DMS153 treated with DMSO at 0.1 percent for 48 hours (cell line): Measurements from ENCODE around the gene FADS2.

Experiments used
- DNase-seq: peaks from one replicate; lab custom pipeline; 2025; ENCODE audit not compliant: unreplicated experiment; lab: John Stamatoyannopoulos, UW

The FADS2 gene

DNA sequence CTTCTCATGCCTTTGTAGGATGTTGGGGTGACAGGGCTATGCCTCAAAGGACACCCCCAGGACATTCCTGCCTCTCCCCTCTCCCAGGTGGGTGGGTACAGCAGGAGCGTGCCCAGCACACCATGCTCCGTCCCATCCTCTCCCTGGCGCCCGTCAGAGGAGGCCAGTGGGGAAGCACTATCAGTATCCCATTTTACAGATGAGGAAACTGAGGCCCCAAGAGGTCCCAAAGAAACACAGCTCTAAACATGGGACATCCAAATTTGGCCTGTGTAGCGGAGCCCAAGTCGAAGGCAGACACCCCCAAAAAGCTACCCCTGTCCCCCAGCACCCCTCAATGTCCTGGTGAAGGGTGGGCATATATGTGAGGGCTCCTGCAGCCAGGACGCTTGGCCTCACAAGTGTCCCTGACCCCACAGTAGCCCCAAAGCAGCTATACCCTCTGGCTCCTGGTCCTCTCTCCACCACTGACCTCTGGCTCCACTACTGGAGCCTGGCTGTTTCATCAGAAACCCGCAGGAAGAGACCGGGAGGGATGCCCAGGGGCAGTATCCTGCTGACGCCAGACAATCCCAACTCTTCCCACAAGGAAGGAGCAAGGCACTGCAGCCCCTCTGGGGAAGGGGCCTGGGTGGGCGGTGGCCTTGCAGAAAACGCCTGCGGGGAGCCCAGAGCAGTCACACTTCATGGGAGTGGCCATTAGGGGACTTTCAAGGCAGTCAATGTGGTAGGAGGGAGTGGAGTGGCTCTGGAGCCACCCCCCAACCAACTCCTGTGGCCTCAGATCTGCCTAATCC is 57.9 kb downstream of the FADS2 start:
- no peak for DNase-seq

DNA sequence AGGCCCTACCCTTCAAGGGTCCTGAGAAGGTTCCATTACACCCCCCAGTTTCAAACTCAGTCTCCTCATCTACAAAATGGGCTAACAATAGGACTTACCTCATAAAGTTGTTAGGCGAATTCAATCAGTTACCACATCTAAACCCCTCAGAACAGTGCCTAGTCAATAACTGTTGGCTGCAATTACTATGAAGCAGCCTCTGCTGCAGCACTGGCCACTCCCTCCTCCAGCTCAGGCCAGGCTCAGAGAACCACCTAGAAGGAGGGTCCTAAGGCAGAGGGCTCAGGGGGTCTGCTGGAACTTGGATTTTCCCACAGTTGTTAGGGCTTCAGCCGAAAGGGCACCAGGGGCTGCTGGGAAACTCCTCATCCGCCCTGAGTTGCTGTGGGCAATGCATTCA is 58.5 kb downstream of the FADS2 start:
- DNase-seq: no peak

DNA sequence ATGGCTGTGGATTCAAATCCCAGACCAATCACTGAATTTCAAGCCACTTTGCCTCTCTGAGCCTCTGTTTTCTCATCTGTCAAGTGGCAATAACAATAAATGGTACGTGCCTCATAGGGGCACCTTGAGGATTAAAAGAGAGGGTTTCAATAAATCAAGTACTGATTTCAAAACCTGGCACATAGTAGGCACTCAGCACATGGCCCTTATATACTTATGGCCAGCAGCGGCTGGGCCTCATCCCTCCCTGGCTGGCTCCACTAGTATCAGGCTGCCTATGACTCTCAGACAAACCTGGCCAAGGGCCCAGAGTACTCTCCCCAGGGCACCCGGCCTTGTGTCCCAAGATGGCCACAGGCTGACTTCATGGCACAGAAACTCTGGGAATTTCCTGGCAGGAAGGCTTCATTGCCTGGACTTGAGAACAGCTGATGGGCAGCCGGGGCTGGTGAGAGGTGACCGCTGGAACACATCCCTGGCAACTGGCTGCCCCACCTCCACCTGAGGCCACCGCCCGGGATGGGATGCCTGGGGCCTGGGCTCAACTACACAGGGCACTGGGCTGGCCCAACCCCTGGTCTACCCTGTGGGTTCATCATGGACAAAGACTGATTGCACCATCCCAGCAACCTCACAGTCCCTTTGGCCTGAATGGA is 59.9 kb downstream of the FADS2 start:
- no peak for DNase-seq

DNA sequence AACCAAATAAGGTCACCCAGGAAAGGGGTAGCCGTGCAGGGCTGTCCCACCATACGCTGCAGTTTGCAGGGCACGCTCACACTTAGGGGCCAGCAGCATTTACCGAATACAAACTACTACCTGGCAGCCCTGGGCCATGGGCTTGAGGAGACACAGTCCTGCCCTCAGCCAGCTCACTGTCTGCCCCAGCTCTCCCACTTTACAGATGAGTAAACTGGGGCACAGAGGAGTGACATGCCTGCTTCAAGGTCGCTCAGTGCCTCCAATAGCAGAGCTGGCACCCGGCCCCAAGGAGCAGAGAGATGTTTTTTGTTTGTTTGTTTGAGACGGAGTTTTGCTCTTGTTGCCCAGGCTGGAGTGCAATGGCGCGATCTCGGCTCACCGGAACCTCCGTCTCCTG is 60.5 kb downstream of the FADS2 start:
- DNase-seq: no peak

DNA sequence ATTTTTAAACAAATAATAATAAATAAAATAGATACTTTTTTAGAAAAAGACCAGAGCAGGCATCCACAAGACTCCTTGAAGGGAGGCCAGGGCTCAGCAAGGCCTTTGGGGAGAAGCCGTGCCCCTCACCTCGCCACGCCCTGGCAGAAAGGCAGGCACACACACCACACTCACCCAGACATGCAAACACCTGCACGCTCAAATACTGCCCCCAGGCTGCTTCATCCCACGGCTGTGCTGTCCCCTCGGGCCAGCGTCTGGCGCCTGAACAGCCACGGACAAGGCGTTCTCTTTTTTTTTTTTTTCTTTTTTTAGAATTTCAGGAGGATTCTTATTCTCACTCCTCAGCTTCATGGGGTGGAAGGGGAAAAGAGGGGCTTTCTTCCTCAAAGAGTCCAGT is 61.7 kb downstream of the FADS2 start:
- no peak for DNase-seq

DNA sequence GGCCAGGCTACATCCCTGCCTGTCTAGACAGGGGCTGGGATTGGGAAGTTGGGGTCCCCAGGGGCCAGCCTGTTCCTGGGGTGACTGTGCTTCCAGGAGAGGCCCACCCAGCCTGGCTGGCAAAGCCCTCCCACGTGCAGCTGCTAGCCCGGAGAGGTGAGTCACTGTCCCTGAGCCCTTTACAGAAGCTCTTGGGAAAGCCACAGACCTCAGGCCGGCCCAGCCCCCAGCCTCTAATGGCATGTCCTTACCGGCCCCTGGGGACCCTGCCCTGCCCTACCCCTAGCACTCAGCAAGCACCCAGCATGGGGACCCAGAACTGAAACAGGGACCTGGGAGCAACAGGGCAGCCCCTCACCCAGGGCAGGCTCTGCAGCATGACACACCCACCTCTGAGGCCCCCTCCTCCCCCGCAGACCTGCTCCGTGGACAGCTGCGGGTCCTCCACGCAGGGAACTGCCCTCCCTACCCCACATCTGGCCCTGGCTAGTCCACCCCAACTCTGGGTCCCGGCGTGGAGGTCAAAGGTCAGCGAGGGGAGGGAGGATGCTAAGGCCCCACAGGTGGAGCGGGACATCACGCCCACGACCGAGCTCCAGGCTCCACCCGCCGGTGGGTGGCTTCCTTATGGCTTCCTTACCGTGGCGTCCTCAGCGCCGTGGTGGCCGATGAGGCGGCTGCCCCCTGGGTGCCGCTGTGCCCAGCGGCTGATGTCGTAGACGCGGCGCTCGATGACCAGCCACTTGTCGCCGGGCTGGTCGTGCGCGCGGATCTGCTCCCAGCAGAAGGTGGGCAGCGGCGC is 62.6 kb downstream of the FADS2 start:
- DNase-seq: no peak

DNA sequence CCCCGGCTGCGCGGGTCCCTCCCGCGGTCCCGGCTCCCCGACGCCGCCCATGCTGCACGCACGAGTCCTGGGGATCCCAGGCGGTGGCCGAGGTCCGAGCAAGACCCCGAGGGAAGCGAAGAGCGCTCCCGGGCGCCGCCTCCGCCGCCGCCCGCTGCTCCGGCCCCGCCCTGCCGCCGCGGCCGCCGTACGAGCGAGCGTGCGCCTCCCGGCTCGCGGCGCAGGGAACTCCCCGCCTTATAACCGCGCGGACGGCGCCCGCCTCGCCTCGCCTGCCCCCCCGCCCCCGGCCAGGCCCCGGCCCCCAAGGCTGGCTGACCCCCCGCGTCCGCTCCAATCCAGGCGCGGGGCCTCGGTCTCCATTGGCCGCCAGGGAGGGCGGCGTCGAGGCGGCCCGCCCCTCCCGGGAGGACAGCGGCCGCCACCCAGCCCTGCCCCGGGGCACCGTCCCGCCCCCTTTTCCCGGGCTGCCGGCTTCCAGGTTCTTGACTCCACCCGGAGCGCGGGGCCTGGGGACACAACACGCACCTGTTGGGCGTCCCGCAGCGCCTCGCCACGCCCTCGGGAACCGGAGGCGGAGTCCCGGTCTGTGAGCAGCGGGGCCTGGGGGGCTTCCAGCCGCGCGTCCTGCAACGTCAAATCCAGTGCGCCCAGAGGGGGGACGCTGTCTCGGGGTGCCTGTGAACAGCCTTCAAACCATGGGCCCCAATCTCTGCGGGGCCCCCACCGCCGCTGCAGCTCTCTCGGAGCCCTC is 63.4 kb downstream of the FADS2 start, which contains the start of gene FADS3:
TSS of gene FADS3 (minus strand) at position 215 of the 754 bp plus-strand sequence. CDS start at position 51, 164 bp downstream.
- DNase-seq: peak; percentile 40

DNA sequence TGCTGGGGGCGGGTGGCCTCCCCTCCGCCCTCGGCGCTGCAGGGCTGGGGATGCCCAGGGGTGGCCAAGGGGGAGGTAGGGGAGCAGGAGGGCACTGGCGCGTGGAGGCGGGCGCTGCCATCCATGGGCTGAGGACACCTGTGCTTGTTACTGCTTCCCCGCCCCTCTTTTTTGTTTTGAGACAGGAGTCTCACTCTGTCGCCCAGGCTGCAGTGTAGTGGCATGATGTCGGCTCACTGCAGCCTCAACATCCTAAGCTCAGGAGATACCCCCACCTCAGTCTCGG is 63.9 kb downstream of the FADS2 start:
- no peak for DNase-seq

DNA sequence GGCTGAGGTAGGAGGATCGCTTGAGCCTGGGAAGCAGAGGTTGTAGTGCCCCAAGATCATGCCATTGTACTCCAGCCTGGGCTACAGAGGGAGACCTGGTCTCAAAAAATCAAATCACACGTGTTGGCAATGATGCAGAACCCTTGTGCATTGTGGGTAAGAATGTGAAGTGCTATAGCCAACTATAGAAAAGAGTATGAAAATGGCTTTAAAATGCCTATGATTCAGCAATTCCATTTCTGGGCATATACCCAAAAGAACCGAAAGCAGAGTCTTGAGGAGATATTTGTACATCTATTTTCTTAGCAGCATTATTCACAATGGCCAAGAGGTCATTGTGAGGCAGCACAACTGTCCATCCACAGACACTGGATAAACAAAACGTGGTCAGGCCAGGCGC is 65.9 kb downstream of the FADS2 start:
- no peak for DNase-seq

DNA sequence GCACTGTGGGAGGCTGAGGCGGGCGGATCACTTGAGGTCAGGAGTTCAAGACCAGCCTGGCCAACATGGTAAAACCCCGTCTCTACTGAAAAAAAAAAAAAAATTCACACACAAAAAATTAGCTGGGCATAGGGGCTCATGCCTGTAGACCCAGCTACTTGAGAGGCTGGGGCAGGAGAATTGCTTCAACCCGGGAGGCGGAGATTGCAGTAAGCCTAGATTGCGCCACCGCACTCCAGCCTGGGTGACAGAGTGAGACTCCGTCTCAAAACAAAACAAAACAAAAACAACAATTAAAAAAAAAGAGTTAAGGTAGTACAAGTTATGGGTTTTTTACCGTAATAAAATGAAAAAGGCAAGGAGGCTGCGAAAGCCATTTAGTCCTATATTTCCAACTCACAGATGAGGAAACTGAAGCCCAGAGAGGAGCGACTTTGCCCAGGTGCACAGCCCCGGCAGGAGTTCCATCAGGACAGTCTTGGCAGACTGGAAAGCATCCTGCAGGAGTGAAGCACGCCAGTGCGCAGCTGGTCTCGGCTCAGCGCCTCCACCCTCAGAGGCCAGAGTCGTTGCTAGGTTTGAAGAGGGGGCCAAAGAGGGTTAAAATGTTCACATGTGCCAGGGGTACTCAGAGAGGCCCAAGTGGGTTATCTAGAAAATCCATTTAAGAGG is 67.1 kb downstream of the FADS2 start:
- no peak for DNase-seq

DNA sequence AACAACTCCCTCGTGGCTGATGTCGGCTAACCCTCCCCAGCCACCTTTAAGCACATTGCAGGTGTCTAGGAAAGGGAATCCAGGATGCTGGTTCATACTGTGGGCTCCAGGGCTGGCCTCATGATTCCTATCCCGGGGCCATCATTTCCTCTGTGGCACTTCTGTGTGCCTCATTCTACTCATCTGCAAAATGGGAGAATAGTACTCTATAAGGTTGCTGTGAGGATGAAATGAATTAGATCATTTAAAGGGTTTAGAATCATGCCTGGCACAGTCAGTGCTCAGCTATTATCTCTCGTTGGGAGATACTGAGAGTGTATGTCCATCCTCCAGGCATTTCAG is 67.6 kb downstream of the FADS2 start:
- no peak for DNase-seq

DNA sequence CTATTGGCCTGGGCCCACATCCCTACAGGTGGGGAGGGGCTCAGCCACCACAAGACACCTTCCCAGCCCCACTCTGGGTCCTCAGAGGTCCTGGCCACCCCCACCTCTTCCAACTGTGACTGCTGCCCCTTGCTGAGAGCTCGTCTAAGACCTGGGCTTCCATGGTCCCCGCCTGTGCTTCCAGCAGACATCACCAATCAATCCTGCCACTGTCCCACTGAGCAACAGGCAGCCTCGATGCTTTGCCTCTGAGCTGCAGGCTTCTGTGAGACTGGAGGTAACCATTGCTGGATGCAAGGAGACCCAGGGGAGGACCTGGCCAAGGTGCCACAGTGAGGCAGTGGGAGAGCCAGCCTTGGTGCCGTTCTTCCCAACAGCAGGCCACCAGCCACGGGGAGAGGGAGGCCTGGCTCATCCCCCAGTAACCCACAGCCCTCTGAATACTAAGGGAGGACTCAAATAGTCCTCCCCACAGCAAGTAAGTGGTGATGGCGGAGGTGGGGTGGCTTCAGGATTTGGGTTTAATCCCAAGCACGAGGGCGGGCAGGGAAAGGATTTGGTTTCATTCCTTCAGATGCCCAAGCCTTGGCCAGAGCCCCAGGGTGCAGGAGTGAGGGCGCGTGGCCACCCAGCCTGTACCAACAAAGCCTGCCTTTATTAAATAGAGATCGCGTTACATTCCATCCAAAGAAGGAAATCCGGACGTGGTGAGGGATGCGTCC is 68.7 kb downstream of the FADS2 start:
- no peak for DNase-seq

DNA sequence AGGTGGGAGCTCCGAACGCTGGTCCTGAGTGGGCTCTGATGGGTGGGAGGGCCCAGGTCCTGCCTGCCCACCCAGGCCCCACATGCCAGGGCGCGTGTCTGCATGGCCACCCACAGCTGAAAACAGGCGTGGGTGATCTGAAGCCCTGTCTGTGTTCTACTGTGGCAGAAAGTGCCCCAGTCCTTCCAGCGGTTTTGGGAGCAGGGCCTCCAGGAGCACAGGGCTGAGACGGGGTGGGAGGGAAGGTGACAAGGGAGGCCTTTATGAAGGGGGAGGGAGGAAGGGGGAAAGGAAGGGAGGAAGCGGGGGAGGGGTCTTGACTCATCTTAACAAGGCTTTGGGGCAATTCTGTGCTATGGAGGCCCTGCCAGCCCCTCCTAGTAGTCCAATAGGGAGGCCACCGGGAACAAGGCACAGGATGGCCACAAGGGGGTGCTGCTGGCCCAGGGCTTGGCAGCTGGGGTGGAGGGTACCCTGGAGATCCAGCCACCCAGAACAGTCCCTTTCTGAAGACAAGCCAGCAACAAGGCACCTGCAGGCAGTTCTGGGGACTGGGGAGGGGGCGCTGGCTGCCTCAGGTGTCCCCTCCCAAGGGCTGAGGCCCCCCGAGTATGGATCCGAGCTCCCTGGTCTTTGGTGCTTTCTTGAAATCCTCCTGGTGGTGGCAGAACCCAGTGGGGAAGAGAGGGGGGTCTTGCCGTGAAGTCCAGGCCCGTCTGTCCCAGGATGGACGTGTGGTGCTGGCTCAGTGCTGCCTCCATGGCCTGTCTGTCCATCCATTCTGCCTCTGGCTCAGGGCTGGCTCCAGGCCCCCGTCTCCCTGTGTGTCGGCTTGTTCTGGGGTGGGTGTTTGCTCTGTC is 69.5 kb downstream of the FADS2 start:
- DNase-seq: peak; percentile 37

DNA sequence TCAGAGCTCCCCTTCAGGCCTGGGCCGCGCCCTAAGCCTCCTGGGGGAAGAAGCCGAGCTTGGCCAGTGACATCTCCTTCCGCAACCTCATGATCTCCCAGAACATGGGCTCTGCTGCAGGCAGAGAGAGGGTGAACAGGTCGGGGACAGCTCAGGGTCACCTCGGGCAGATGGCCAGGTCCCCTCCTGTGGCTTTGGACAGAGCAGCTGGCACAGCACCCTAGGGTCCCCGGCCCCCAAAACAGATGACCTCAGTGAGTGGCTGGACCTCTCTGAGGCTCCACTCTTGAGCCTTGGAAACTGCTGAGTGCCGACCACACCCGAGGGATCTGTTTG is 70.1 kb downstream of the FADS2 start:
- no peak for DNase-seq

DNA sequence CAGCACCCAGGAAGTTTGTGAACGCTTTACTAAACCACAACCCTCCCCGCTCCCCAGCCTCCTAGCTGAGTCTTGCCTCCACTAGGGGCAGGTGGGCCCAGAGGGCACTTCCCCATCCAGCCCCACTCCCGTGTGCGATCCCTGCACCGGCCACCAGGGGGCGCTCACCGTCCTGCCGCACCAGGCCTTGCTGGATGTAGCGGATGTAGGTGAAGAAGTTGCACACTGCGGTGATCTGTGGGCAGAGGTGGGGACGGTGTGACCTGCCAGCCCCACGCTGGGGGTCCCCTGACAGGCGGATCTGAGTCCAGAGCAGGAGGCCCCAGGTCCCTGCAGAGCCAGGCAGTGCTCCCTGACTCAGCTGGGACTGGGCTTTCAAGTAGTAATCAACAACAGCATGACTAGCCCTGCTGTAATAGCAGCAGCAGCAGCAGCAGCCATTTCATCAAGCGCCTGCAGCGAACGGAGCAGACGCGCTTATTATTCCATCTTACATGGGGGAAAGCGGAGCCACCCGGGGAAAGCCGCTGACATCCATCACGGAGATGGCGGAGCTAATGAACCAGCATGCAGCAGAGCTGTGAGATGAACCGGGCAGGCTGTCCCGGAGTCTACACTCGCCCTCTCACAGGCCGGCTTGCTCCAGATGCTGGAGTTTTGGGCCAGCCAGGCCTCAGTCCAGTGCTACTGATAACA is 71.2 kb downstream of the FADS2 start:
- peak; percentile 67 for DNase-seq

DNA sequence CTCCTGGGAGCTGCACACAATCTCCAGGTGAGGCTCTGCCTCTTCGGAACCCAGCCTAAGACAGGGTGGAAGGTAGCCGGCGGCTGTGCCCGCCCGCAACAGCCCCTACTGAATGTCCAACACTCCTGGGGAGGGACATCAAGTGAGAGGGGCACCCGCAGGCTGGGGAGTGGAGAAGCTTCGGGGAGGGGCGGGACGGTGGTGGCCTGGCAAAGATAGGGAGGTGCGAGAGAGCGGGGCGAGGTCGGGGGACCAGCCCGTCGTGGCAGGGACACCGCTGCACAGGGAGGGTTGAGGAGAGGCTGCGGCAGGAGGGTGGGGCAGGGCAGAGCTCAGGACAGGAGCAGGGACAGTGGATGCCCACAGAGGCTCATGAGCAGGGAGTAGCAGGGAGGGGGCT is 72.2 kb downstream of the FADS2 start:
- no peak for DNase-seq

DNA sequence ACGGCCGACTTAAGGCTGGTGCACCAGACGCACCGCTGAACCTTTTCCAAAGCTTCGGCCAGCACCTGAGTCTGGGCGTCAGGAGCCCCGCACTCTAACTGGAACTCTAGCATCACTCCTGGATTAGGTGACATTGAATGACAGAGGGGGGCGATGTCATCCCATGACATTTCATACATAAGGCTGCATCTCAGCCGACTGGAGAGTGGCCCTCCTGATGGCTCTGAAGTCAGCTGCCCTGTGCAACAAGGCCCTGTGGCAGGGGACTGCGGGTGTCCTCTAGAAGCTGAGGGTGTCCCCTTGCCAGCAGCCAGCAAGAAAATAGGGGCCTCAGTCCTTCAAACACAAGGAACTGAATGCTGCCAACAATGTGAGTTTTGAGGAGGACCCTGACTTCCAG is 73.3 kb downstream of the FADS2 start:
- no peak for DNase-seq

DNA sequence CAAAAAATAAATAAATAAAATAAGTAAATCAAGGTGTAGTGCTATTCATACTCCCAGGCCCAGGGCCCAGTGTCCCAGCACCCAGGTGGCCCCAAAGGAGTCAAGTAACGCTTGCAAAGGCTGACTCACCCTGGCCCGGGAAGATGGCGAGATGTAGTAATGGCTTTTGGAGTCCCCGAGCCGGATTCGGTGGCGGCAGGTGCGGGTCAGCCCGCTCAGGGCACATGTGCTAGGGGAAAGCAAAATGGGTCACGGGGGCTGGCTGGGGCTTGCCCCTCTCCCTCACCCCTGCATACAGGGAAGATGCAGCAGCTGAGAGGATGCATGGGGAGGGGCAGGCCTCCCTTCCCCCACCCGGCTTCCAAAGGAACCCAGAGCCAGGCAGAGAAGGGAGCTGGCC is 74.2 kb downstream of the FADS2 start:
- DNase-seq: no peak

DNA sequence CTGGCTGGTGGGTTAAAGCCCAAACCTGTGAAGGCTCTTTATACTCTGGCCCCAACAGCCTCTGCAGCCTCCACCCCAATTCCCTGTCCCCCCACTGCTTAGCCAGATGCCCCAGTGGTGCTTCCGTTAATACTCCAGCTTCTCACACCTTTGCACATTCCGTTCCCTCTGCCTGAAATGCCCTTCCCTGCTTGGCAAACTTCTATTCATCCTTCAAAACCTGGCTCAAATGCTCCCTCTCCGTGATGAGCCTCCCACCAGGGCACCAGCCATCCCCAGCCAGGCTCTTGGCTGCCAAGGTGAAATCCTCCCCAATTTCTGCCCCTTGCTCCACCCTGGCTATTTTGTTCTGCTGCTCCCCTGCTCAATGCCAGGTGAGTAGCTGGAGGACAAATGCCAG is 75.7 kb downstream of the FADS2 start:
- DNase-seq: no peak
